ENCODE data around the gene UBA6.

UBA6 gene

GRCh38 chr4:67700116-67700737, 728 bp downstream of the UBA6 start:
- ATAC-seq, result peak; percentile 8
- peaks cover 4% of the 10 kb centered on the region for H3K9me3 Mint-ChIP-seq
- peak overlapping the region; percentile 94 for H3K27ac Mint-ChIP-seq
- DNase-seq, result no peak
- H3K27me3 Mint-ChIP-seq, result no peaks in the 10 kb centered on the region
- H3K36me3 Mint-ChIP-seq (ENCODE audit: low read depth), result peaks cover 15% of the 10 kb centered on the region
- peak overlapping the region; percentile 89 for H3K4me3 Mint-ChIP-seq
- peaks cover 47% of the 10 kb centered on the region for H3K4me1 Mint-ChIP-seq

- H3K27me3 Mint-ChIP-seq, result no peaks in the 10 kb centered on the region
Observed at GRCh38 chr4:67699603-67700002, 1.4 kb downstream of the UBA6 start.

GRCh38 chr4:67697860-67698687, 2.9 kb downstream of the UBA6 start:
- no peak overlapping the region for H3K27ac Mint-ChIP-seq

More at GRCh38 chr4:67699603-67700002, 1.4 kb downstream of the UBA6 start:
- DNase-seq, result no peak
- peaks cover 42% of the 10 kb centered on the region for H3K4me1 Mint-ChIP-seq
- no peaks in the 10 kb centered on the region for H3K9me3 Mint-ChIP-seq
- peak overlapping the region; percentile 94 for H3K27ac Mint-ChIP-seq
- H3K4me3 Mint-ChIP-seq, result peak overlapping the region; percentile 89
- H3K36me3 Mint-ChIP-seq (ENCODE audit: low read depth), result peaks cover 16% of the 10 kb centered on the region
- no peak for ATAC-seq

GRCh38 chr4:67696061-67696460, 4.9 kb downstream of the UBA6 start:
- no peak for DNase-seq
- peaks cover 22% of the 10 kb centered on the region for H3K4me1 Mint-ChIP-seq
- no peak overlapping the region for H3K4me3 Mint-ChIP-seq
- H3K9me3 Mint-ChIP-seq, result no peaks in the 10 kb centered on the region
- no peak overlapping the region for H3K27ac Mint-ChIP-seq
- no peaks in the 10 kb centered on the region for H3K27me3 Mint-ChIP-seq
- peaks cover 36% of the 10 kb centered on the region for H3K36me3 Mint-ChIP-seq (ENCODE audit: low read depth)
- ATAC-seq, result no peak

More at GRCh38 chr4:67697860-67698687, 2.9 kb downstream of the UBA6 start:
- H3K27me3 Mint-ChIP-seq, result no peaks in the 10 kb centered on the region
- H3K4me3 Mint-ChIP-seq, result no peak overlapping the region
- H3K36me3 Mint-ChIP-seq (ENCODE audit: low read depth), result peaks cover 19% of the 10 kb centered on the region
- H3K4me1 Mint-ChIP-seq, result peaks cover 36% of the 10 kb centered on the region
- no peaks in the 10 kb centered on the region for H3K9me3 Mint-ChIP-seq
- DNase-seq (no peak), ATAC-seq (no peak)

GRCh38 chr4:67694662-67695061, 6.3 kb downstream of the UBA6 start:
- no peak for ATAC-seq
- Mint-ChIP-seq H3K27me3 (no peaks in the 10 kb centered on the region), H3K27ac (no peak overlapping the region), H3K4me3 (no peak overlapping the region), H3K9me3 (no peaks in the 10 kb centered on the region), H3K36me3 (ENCODE audit: low read depth) (peaks cover 43% of the 10 kb centered on the region), H3K4me1 (peaks cover 24% of the 10 kb centered on the region)
- DNase-seq, result no peak

GRCh38 chr4:67691328-67691727, 9.6 kb downstream of the UBA6 start:
- DNase-seq (no peak), ATAC-seq (no peak)
- Mint-ChIP-seq H3K27ac (no peak overlapping the region), H3K4me3 (no peak overlapping the region), H3K27me3 (no peaks in the 10 kb centered on the region), H3K4me1 (peaks cover 12% of the 10 kb centered on the region), H3K9me3 (no peaks in the 10 kb centered on the region), H3K36me3 (ENCODE audit: low read depth) (peaks cover 50% of the 10 kb centered on the region)

GRCh38 chr4:67687636-67688035, 13.3 kb downstream of the UBA6 start:
- H3K4me3 Mint-ChIP-seq, result no peak overlapping the region
- H3K27ac Mint-ChIP-seq, result no peak overlapping the region
- H3K9me3 Mint-ChIP-seq, result no peaks in the 10 kb centered on the region
- DNase-seq (no peak), ATAC-seq (no peak)
- no peaks in the 10 kb centered on the region for H3K27me3 Mint-ChIP-seq
- H3K36me3 Mint-ChIP-seq (ENCODE audit: low read depth), result peaks cover 36% of the 10 kb centered on the region
- H3K4me1 Mint-ChIP-seq, result peaks cover 30% of the 10 kb centered on the region

- DNase-seq (no peak), ATAC-seq (no peak)
- peaks cover 35% of the 10 kb centered on the region for H3K36me3 Mint-ChIP-seq (ENCODE audit: low read depth)
- peaks cover 31% of the 10 kb centered on the region for H3K4me1 Mint-ChIP-seq
- no peaks in the 10 kb centered on the region for H3K9me3 Mint-ChIP-seq
- H3K4me3 Mint-ChIP-seq, result no peak overlapping the region
- peak overlapping the region; percentile 37 for H3K27ac Mint-ChIP-seq
- no peaks in the 10 kb centered on the region for H3K27me3 Mint-ChIP-seq
Observed at GRCh38 chr4:67685532-67685859, 15.5 kb downstream of the UBA6 start.

GRCh38 chr4:67684839-67685531, 16.0 kb downstream of the UBA6 start:
- H3K27me3 Mint-ChIP-seq, result no peaks in the 10 kb centered on the region
- H3K4me1 Mint-ChIP-seq, result peaks cover 29% of the 10 kb centered on the region

GRCh38 chr4:67682266-67682665, 18.7 kb downstream of the UBA6 start:
- no peak for ATAC-seq
- H3K4me1 Mint-ChIP-seq, result peaks cover 26% of the 10 kb centered on the region
- no peak overlapping the region for H3K4me3 Mint-ChIP-seq
- DNase-seq, result no peak
- H3K27ac Mint-ChIP-seq, result no peak overlapping the region
- no peaks in the 10 kb centered on the region for H3K27me3 Mint-ChIP-seq
- H3K36me3 Mint-ChIP-seq (ENCODE audit: low read depth), result peaks cover 37% of the 10 kb centered on the region
- no peaks in the 10 kb centered on the region for H3K9me3 Mint-ChIP-seq

More at GRCh38 chr4:67684839-67685531, 16.0 kb downstream of the UBA6 start:
- ATAC-seq (peak; percentile 85), DNase-seq (no peak)
- Mint-ChIP-seq H3K36me3 (ENCODE audit: low read depth) (peaks cover 31% of the 10 kb centered on the region), H3K27ac (peak overlapping the region; percentile 37), H3K4me3 (no peak overlapping the region), H3K9me3 (no peaks in the 10 kb centered on the region)

GRCh38 chr4:67680581-67681222, 20.3 kb downstream of the UBA6 start:
- no peaks in the 10 kb centered on the region for H3K27me3 Mint-ChIP-seq
- DNase-seq, result no peak
- no peak overlapping the region for H3K4me3 Mint-ChIP-seq
- peaks cover 18% of the 10 kb centered on the region for H3K4me1 Mint-ChIP-seq
- H3K9me3 Mint-ChIP-seq, result no peaks in the 10 kb centered on the region
- H3K27ac Mint-ChIP-seq, result no peak overlapping the region
- peak; percentile 73 for ATAC-seq
- H3K36me3 Mint-ChIP-seq (ENCODE audit: low read depth), result peaks cover 45% of the 10 kb centered on the region

GRCh38 chr4:67678612-67679011, 22.3 kb downstream of the UBA6 start:
- Mint-ChIP-seq H3K27me3 (no peaks in the 10 kb centered on the region), H3K9me3 (no peaks in the 10 kb centered on the region), H3K4me1 (peaks cover 4% of the 10 kb centered on the region), H3K27ac (no peak overlapping the region), H3K4me3 (no peak overlapping the region), H3K36me3 (ENCODE audit: low read depth) (peaks cover 60% of the 10 kb centered on the region)
- no peak for ATAC-seq
- DNase-seq, result no peak

GRCh38 chr4:67674098-67674497, 26.9 kb downstream of the UBA6 start:
- peaks cover 9% of the 10 kb centered on the region for H3K4me1 Mint-ChIP-seq
- H3K9me3 Mint-ChIP-seq, result no peaks in the 10 kb centered on the region
- H3K4me3 Mint-ChIP-seq, result no peak overlapping the region
- ATAC-seq (no peak), DNase-seq (no peak)
- H3K27ac Mint-ChIP-seq, result no peak overlapping the region
- no peaks in the 10 kb centered on the region for H3K27me3 Mint-ChIP-seq
- peaks cover 65% of the 10 kb centered on the region for H3K36me3 Mint-ChIP-seq (ENCODE audit: low read depth)

GRCh38 chr4:67668315-67668714, 32.6 kb downstream of the UBA6 start:
- DNase-seq, result no peak
- Mint-ChIP-seq H3K27me3 (no peaks in the 10 kb centered on the region), H3K27ac (no peak overlapping the region), H3K4me3 (no peak overlapping the region), H3K36me3 (ENCODE audit: low read depth) (peaks cover 52% of the 10 kb centered on the region), H3K9me3 (no peaks in the 10 kb centered on the region), H3K4me1 (peaks cover 9% of the 10 kb centered on the region)
- ATAC-seq, result no peak
